Astrocyte of the cerebellum (primary cell): ENCODE data around the gene OGFR.

Source experiments
- DNase-seq: peaks from one replicate; pipeline ENCODE4 v3.0.0-alpha.2; 2011; ENCODE audit warnings: low read depth
- H3K4me3 ChIP-seq: 2 replicates; pipeline ENCODE4 v1.5.1; 2011; ENCODE audit warnings: mild to moderate bottlenecking, low read depth, low read length, moderate library complexity
- in situ Hi-C: cut with HindIII; loops from 2 replicates; pipeline ENCODE4 v1.10.0; 2017; ENCODE audit warnings: low sequenced_read_pairs
- TF ChIP-seq, protein P1 (sequence below): IDR thresholded peaks from 2 replicates; pipeline ENCODE4 v1.5.1; 2012; ENCODE audit warnings: low read length, low read depth, moderate library complexity, mild to moderate bottlenecking; ENCODE audit errors: missing control alignments

The OGFR gene

DNA sequence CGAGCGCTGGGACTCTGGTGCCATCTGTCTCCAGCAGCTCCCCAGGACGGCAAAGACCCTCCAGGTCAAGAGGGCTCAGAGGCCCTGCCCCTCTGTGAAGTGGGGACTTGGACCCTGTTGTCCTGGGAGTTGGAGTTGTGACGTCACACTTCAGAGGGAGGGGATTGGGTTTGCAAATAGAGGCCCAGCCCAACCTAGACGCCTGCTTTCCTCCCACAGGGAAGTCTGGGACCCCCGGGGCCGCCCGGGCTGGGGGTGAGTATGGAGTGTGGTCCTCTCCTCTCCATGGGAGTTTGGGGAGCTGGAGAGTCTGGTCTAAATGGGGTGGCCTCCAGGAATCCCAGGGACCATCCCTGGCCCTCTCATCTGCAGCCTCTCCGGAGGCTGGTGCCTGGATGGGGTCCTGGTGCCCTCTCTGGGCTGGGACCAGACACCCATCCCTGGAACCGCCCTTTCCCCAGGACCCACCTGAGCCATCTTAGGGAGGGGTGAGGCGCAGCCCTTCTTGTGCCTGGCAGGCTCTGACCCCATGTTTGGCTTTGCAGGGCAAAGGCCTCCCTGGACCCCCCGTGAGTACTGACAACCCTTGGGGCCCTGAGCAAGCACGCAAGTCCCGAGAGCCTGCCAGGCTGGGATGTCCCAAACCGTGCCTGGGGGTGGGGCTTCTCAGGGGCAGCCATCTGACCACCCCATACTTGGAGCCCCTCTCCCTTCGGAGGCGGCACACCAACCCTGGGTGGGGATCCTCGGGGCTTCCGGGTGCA, 16.5 kb downstream of the OGFR start:
- in situ Hi-C loops = no loop called here
- no peak overlapping the region for H3K4me3 ChIP-seq

DNA sequence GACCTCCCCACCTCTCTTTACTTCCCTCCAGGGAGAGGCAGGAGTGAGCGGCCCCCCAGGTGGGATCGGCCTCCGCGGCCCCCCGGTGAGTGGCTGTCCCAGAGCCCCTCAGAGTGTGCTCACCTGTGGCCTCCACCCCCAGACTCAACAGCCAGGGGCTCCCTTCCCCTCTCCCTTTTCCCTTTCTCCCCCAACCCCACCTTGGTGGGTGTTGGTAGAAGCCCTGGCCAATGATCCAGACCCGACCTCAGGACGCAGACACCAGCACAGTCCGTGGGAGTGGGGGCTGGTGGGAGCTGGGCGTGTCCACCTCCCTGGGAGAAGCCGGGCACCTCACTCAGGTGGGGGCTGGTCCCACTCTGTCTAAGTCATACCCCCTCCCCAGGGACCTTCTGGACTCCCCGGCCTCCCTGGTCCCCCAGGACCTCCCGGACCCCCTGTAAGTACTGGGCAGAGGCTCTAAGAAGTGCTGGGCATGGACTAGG, 17.1 kb downstream of the OGFR start:
- TF ChIP-seq, protein P1, sequence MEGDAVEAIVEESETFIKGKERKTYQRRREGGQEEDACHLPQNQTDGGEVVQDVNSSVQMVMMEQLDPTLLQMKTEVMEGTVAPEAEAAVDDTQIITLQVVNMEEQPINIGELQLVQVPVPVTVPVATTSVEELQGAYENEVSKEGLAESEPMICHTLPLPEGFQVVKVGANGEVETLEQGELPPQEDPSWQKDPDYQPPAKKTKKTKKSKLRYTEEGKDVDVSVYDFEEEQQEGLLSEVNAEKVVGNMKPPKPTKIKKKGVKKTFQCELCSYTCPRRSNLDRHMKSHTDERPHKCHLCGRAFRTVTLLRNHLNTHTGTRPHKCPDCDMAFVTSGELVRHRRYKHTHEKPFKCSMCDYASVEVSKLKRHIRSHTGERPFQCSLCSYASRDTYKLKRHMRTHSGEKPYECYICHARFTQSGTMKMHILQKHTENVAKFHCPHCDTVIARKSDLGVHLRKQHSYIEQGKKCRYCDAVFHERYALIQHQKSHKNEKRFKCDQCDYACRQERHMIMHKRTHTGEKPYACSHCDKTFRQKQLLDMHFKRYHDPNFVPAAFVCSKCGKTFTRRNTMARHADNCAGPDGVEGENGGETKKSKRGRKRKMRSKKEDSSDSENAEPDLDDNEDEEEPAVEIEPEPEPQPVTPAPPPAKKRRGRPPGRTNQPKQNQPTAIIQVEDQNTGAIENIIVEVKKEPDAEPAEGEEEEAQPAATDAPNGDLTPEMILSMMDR = no peak
- in situ Hi-C loops = no loop called here

More for the DNA sequence above, 16.5 kb downstream of the OGFR start:
- TF ChIP-seq, protein P1 = no peak
- no peak for DNase-seq

GRCh38 chr20:62822239-62822787, 17.7 kb downstream of the OGFR start:
- in situ Hi-C loops = no loop called here
- H3K4me3 ChIP-seq = no peak overlapping the region
- no peak for DNase-seq
- TF ChIP-seq, protein P1 = no peak

More for the DNA sequence above, 17.1 kb downstream of the OGFR start:
- no peak for DNase-seq
- H3K4me3 ChIP-seq = no peak overlapping the region

GRCh38 chr20:62822788-62823651, 18.4 kb downstream of the OGFR start:
- H3K4me3 ChIP-seq = no peak overlapping the region
- TF ChIP-seq, protein P1 = peak; percentile 35
- in situ Hi-C loops = no loop called here
- DNase-seq = no peak

DNA sequence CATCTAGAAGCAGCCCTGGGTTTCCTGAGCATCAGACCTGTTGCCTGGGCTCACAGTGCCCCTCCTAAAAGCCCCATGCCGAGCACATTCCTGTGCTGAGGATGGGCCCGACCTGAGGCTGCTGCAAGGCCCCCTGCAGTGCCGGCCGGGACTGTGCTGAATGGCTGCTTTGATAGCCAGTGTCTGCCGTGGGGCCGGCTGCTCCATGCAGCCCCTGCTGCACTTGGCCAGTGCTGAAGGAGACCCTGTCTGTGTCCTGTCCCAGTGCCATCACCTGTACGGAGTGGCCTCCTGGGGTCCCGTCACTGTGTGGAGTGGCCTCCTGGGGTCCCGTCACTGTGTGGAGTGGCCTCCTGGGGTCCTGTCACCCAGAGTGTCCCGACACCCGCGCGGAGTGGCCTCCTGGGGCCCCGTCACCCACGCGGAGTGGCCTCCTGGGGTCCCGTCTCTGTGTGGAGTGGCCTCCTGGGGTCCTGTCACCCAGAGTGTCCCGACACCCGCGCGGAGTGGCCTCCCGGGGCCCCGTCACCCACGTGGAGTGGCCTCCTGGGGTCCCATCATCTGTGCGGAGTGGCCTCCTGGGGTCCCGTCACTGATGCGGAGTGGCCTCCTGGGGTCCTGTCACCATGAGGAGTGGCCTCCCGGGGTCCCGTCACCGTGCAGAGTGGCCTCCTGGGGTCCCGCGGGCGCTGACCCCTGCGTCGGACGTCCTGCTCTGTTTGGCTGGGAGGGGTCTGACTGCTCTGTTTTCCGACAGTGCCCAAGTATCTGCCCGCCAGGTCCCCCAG, 19.2 kb downstream of the OGFR start:
- in situ Hi-C loops = no loop called here
- H3K4me3 ChIP-seq = no peak overlapping the region
- DNase-seq = no peak
- TF ChIP-seq, protein P1 = no peak
